GM21381 (cell line): ENCODE results near the gene ARMC8.
"Not testable (repeated sequence)": the region's sequence is repeated elsewhere in the genome, so short reads cannot be mapped to it uniquely, and the experiment has no call there.

ENCODE experiments used
- ATAC-seq: cut with Tn5 transposase; IDR thresholded peaks from one replicate; pipeline ENCODE4 v1.9.1; 2021; ENCODE audit warnings: mild to moderate bottlenecking, moderate library complexity; ENCODE audit not compliant: unreplicated experiment

Gene ARMC8, protein sequence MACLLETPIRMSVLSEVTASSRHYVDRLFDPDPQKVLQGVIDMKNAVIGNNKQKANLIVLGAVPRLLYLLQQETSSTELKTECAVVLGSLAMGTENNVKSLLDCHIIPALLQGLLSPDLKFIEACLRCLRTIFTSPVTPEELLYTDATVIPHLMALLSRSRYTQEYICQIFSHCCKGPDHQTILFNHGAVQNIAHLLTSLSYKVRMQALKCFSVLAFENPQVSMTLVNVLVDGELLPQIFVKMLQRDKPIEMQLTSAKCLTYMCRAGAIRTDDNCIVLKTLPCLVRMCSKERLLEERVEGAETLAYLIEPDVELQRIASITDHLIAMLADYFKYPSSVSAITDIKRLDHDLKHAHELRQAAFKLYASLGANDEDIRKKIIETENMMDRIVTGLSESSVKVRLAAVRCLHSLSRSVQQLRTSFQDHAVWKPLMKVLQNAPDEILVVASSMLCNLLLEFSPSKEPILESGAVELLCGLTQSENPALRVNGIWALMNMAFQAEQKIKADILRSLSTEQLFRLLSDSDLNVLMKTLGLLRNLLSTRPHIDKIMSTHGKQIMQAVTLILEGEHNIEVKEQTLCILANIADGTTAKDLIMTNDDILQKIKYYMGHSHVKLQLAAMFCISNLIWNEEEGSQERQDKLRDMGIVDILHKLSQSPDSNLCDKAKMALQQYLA

DNA sequence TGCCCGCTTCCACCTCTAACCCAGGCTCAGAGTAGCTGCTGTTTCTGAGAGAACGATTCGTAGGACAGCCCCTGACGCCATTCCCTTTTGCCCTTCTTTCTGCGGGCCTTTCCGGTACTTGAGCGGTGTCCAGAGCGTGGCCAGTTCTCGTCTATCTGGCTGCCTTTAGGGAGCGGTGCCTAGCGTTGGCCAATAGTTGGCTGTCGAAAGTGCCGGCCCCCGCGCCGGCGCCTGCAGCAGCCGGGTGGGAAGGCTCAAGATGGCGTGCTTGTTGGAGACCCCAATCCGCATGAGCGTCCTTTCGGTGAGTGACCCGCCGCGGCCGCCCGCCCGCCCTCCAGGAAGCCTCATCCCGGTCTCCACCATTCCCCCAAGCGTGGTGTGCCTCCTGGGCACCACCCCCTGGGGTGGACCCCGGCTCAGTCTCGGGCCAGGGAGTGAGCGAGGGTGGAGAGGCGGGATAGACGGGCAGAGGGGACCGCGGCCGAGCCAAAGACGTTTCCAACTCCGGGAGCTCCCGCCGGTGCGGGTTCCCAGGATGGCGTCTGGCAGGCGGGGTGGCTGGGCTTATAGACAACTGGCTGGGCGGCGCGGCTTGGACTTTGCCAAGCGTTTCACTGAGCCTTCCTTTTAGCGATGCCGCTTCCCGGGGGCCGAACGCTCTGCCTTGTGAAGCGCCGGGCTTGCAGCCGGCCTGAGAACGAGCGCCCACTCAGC is at the start of gene ARMC8:
TSS of gene ARMC8 (plus strand) at position 6 of the 717 bp plus-strand sequence. CDS start at position 260, 254 bp downstream.
- ATAC-seq = peak; percentile 51

DNA sequence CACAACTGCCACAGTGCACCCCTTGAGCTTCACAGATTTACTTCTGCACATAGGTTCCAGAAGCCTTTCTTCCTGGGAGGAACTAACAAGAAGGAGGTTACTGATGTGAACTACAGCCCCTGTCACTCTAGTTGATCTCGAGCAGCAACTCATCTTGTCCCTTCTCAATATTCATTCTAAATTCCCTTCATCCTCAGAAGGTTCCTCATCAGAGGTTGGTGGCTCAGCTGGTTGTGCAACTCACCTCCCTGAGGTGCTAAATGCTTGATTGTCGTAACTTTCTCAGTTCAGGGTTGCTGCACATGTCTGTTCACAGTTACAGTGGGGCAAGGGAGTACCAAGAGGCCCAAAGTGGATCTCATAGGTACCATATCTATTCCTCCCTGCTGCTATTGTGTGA is 49.2 kb upstream of the ARMC8 start:
- no peak for ATAC-seq

DNA sequence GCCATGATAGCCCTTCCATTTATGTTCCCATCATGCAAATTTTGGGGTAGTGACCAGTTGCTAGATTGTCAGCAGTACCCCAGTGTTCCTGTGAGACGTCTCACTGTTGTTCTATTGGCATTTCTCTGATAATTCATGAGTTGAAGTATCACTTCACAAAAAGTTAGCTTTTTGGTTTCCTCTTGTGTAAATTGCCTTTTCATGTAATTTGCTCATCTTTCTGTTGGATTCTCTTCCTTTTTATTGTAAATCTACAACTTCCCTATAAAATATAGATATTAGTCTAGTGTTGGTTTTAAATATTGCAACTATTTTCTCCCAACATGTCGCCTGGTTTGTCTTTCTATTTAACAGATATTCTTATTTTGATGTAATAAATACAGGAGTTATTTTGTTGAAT is 47.4 kb upstream of the ARMC8 start:
- no peak for ATAC-seq

DNA sequence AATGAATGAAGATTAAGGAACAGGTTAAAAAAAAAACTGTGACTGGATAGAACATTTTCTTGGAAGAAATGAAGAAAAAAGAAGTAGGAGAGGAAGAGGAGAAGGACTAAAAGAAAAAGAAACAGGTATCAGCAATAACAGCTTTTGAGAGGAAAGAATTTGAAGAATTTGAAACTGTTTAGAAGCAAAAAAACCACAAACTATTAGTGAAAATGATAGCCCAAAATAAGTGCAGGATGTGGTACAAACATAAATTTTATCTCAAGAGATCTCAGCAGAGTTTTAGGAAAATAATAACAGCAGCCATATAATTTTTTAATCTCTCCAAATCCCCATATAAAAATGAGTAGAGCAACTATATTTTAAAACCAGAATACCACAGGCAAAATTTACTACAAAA is 46.2 kb upstream of the ARMC8 start:
- no peak for ATAC-seq

DNA sequence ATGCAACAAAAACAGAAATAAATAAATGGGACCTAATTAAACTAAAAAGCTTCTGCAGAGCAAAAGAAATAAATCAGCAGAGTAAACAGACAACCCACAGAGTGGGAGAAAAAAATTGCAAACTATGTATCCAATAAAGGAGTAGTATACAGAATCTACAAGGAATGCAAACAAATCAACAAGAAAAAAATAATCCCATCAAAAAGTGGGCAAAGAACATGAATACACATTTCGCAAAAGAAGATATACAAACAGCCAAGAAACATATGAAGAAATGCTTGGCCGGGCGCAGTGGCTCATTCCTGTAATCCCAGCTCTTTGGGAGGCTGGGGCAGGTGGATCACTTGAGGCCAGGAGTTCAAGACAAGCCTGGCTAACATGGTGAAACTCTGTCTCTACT is 44.9 kb upstream of the ARMC8 start:
- not testable (repeated sequence) for ATAC-seq

DNA sequence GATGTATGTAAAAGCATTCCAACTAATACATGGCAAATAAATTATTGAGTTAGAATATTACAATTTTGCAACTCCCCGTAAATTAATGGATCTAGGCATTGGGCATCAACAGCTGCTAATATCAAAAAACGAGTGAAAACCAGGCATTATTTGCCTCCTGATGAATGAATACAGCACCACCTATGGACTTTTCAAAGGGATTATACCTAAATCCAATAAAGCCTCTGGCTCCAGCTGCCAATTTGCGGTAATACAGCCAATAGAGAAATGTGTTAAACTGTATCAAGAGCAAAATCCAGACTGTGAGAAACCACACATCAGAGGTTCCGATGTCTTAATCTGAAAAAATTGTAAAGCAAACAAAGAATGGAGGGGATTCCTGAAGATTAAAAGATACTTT is 38.6 kb upstream of the ARMC8 start:
- ATAC-seq = no peak

DNA sequence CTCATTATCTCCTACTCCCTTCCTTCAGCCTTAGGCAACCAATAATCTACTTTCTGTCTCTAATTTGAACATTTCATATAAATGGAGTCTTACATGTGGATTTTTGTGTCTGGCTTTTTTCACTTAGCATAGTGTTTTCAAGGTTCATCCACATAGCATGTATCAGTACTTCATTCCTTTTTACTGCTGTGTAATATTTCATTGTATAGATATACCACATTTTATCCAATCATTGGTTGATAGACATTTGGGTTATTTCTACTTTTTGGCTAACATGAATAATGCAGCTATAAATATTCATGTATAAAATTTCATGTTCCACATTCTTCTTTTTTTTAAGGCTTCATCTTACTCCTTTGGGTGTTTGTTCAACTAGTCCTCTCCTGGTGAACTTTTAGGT is 32.6 kb upstream of the ARMC8 start:
- no peak for ATAC-seq

DNA sequence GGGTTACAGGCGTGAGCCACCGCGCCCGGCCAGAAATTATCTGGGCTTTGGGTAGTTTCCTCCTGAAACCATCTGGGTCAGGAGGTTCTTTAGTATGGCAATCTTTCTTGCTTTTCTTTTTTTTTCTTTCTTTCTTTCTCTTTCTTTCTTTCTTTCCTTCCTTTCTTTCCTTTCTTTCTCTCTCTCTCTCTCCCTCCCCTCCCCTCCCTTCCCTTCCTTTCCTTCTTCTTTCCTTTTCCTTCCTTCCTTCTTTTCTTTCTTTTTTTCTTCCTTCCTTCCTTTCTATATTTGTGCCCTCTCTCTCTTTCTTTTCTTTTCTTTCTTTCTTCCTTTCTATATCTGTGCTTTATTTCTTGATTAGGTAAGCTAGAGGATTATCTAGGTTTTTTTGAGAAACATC is 29.4 kb upstream of the ARMC8 start:
- ATAC-seq = no peak

DNA sequence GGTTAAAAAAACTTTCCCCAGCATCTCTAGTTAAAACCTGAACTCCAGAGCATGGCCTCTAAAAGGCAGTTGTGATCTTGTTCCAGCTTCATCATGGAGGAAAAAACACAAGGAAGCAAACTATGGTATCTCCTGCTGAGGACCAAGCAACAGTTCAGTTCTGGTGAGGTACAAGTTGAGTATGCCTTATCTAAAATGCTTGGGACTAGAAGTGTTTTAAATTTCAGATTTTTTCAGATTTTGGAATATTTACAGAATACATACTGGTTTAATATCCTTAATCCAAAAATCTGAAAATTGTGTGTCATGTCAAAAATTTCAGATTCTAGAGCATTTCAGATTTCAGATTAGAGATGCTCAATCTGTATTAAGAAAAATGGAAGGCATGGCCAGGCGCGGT is 22.0 kb upstream of the ARMC8 start:
- ATAC-seq = no peak

DNA sequence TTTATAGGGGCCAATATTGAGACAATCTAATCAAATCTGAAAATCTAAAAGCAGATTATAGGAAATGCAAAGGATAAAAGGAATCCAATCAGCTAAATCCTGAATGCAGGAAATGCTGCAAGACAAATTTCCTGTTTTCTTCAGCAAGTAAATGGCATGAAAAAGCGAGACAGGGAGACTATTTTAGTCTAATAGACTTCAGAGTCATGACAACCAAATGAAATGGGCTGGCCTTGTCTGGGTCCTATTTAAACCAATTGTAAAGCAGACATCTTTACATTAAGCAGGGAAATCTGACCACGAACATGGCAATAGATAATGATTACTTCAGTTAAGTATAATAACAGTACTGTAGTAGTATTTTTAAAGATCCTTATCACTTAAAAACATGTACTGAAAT is 14.5 kb upstream of the ARMC8 start:
- no peak for ATAC-seq

DNA sequence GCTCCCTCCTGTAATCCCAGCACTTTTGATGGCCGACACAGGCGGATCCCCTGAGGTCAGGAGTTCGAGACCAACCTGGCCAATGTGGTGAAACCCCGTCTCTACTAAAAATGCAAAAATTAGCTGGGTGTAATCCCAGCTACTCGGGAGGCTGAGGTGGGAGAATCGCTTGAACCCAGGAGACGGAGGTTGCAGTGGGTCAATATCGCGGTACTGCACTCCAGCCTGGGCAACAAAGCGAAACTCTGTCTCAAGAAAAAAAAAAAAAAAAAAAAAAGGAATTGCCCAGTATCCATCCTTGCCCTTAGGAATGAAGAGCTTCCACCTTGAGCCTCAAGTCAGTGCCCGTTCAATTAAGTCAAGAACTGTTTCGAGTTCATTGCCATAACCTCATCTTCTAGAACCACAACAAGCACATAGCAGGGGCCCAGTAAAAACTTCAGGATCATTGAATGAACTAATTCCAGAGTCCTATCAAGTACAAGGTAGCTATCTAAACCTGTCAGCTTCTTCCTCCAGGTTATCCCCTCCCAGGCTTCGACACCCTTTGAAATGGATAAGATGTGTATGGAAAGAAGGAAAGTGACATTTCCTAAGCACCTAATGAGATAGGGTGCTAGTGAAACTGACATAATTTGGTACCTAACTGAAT is 13.2 kb upstream of the ARMC8 start:
- no peak for ATAC-seq

DNA sequence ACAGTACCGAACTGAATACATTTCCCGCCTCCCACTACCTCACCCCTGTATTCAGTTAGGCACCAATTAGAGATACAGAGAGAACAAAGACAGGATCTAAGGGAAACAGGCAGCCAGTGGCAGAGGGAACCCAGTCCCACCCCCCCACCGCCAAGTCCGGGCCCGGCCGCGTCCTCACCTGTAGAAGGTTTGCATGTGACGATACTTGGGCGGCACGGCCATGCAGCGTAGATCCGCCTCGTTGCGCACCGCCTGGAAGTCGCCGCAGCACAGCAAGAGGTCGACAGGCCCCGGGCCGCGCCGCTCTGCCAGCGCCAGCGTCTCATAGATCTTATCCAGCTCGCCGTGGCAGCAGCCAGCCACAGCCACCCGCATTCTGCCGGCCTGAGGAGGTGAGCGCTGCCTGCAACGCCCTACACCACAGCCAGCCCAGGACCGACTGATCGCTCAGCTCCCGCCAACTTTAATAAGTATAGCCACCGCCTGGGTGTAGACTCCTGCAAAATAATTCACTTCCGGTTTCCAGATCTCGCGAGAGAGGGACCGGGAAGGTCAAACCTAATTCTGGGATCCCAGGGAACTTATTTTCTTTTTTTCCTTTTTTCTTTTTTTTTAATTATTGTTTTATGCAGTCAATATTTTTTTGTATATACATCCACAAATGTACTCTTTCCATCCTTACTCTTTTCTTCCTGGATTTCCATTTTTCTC is 12.5 kb upstream of the ARMC8 start, which contains the start of gene DBR1:
TSS of gene DBR1 (minus strand) at position 501 of the 711 bp plus-strand sequence. CDS start at position 375, 126 bp downstream.
- peak; percentile 89 for ATAC-seq

DNA sequence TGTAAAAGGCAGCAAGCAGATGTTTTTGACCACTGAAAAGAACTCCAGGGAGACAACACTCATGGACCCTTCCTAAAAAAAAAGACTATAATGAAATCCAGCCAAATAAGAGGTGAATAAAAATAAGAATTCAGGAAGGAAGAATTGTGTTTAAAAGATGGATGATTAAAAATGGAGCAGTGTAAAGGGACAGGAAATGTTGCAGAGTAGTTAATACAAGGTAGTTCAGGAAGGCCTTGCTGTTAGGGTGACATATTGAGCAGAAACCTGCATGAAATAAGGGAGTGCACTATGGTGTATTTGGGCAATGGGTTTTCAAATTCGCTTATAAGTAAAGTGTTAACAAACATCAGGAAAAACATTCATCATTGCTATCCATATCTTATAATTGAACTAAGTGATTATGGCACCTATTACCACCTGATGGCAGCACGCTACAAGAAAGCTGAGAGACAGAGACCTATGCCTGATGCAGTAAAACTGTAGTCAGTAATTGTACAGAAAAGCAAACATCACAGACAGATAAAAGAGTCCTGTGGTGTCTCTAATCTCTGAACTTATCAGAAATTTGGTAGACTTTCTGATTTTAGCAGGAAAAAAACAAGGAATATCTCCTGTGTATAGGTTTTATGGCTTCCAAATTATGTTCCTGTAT is 6.6 kb upstream of the ARMC8 start:
- ATAC-seq = peak; percentile 53

DNA sequence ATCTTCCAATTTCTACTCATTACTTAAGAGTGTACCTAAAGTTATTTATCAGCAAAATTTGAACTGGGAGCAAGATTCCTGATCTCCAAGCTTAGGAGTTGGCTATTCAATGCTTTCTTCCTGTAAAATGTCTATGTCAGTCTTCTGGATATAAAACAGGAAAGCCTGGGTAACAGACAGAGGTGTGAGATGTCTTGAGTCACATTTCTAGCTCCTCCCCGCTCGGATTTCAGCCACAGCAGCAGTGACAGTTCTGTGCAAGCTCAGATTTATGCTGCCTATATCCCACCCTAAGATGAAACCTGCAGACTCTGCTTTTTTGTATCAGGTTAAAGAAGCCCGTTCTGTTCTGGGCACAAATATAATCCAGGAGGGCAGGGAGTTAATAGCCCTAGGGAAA is 2.1 kb upstream of the ARMC8 start:
- ATAC-seq = no peak

DNA sequence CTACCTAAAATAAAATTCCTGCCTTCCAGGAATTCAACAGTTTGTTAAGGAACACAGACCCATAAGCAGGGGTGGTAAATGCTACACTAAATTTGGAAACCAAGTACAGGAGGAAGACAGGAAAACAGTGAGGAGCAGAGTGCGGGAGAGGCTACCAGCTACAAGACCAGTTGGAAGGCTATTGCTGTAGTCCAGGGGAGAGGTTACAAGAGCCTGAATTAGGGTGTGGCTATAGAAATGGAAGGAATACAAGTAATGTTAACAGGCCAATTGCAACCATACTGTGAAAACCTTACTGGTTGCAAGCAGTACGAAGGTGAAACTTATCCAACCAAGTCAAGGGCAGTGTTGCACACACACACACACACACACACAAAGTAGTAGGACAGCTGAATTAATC is 880 bp upstream of the ARMC8 start:
- no peak for ATAC-seq

DNA sequence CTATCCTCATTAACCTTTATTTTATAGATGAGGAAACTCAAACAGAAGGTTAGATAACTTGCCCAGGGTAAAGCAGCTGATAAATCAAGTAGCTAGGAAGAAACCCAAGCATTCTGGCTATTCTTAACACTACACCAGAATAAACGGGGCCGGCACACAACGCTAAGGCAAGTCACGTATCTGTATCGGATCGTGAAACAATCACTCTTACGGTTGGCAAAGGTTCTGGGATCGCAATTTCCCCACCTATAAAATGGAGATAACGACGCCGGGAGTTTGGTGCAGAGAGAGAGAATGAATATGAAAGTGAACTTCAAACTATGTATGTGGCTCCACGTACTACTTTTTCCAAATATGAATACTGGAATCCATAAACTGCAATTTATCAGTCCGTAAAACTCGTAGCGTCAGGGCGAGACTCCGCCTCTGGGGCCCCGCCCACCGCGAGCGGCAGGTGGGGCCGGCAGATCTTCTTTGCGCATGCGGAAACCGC is 252 bp upstream of the ARMC8 start:
- ATAC-seq = peak; percentile 89

DNA sequence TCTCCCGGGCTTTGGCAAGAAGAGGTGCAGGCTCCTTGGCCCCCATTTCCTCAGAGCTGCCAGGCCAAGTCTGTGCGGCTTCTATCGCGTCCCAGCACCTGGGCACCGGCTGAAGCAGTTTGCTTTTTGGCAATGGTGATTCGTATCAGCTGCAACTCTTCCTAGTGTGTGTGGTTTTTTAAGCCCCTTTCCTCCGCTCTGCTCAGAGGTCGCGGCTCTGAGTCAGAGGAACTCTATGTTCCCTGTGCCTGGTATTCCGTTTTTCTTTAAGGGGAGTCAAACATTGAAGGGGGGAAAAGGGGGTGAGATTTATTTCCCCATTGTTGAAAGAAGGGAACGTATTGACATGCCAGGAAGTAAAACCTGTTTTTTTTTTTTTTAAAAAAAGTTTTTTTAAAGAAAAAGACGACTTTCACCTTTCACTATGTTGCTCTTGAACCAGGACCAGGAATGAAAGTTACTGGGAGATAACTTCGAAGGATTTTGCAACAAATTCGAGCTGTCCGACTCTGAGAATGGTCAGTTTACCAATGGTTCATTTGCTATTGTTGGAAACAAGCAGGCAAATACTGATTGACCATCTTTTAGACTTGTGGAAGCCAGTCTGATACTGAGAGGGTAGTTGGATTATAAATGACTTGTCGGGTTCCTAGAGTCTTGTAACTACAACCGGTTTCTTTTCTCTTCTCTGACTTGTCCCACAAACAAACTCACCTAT is 1.1 kb downstream of the ARMC8 start:
- no peak for ATAC-seq

DNA sequence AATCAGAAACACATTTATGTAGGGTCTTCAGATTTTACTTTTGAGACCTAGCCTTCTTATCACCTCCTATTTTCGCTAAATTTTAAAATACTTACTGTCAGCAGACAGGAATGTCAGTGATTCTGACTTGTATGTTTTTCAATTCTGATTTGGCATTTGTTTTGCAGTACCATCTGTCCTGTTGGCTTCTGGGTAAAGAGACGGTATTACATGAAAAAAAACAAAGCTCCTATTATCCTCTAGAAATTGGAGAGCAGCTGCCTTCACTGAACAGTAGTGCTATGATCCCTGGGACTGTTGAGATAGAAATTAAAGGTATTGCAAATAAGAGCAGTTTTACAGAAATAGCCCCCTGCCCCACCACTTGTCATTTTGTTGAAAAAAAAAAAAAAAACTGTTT is 8.4 kb downstream of the ARMC8 start:
- ATAC-seq = no peak

DNA sequence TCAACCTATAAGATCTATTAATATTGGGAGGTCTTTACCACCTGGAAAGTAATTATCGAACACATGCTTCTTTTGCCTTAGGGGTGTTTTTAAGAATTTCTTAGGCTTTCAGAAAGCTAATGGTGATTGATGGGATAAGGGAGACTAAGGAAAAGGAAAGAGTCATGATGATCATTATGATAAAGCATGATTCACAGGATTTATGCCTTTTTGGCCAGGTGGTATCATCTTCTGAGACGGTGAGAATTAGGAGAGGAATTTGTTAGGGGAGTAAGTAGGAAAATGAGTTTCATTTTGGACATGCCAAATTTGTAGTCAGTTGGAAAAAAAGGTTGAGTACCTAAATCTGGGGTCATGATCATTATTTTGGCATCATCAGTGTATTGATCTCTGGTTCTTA is 8.9 kb downstream of the ARMC8 start:
- ATAC-seq = no peak
